HepG2 (cell line): ENCODE data around the gene SRSF1. TPM values are rescaled to one million over a fixed set of nuclear protein-coding genes. Genes with fewer than 3 reads are reported as not detected.

Experiments used
- AKAP8 ChIP-seq: sonication (generic); formaldehyde crosslinking; IDR thresholded peaks from 2 replicates; pipeline ENCODE4 v1.5.1; 2020; ENCODE audit warnings: mild to moderate bottlenecking, missing genetic modification reagents
- BCL6 ChIP-seq: IDR thresholded peaks from 2 replicates; pipeline ENCODE4 v1.6.1; 2016; ENCODE audit warnings: missing genetic modification reagents, missing compliant biosample characterization
- CREBL2 ChIP-seq: sonication (generic); formaldehyde crosslinking; IDR thresholded peaks from 2 replicates; pipeline ENCODE4 v1.8.1; 2023; ENCODE audit warnings: missing genetic modification reagents, mild to moderate bottlenecking, borderline replicate concordance
- DNMT3B ChIP-seq: conservative IDR thresholded peaks from 2 replicates; pipeline ENCODE4 v1.6.1; 2016; ENCODE audit warnings: missing biosample characterization, control low read depth
- HIC2 ChIP-seq: sonication (generic); formaldehyde crosslinking; IDR thresholded peaks from 2 replicates; pipeline ENCODE4 v1.9.0; 2022; ENCODE audit warnings: low read depth, missing genetic modification reagents
- HNRNPL ChIP-seq: fragments of 200-400 bp; formaldehyde crosslinking; IDR thresholded peaks from 2 replicates; pipeline ENCODE4 v1.6.1; 2017; ENCODE audit warnings: mild to moderate bottlenecking, low read depth, low read length
- MNT ChIP-seq: fragments of 450-650 bp; IDR thresholded peaks from 2 replicates; pipeline ENCODE4 v1.6.1; 2016
- PAX8 ChIP-seq: sonication (generic); formaldehyde crosslinking; IDR thresholded peaks from 2 replicates; pipeline ENCODE4 v1.8.0; 2022; ENCODE audit warnings: mild to moderate bottlenecking, missing genetic modification reagents, borderline replicate concordance
- PBX3 ChIP-seq: sonication (generic); formaldehyde crosslinking; IDR thresholded peaks from 2 replicates; pipeline ENCODE4 v1.8.1; 2023; ENCODE audit warnings: missing genetic modification reagents, inconsistent platforms, borderline replicate concordance
- SAP130 ChIP-seq: IDR thresholded peaks from 2 replicates; pipeline ENCODE4 v1.6.1; 2016; ENCODE audit warnings: low read depth
- SMAD9 ChIP-seq: sonication (generic); formaldehyde crosslinking; IDR thresholded peaks from 2 replicates; pipeline ENCODE4 v1.5.1; 2020; ENCODE audit warnings: mild to moderate bottlenecking, missing genetic modification reagents
- ZKSCAN5 ChIP-seq: sonication (generic); formaldehyde crosslinking; IDR thresholded peaks from 2 replicates; pipeline ENCODE4 v1.5.1; 2020; ENCODE audit warnings: mild to moderate bottlenecking, missing genetic modification reagents
- ZNF136 ChIP-seq: sonication (generic); formaldehyde crosslinking; IDR thresholded peaks from 2 replicates; pipeline ENCODE4 v1.8.1; 2022; ENCODE audit warnings: low read depth, mild to moderate bottlenecking, moderate library complexity, missing genetic modification reagents
- ZNF264 ChIP-seq: sonication (generic); formaldehyde crosslinking; IDR thresholded peaks from 2 replicates; pipeline ENCODE4 v1.4.0; 2020; ENCODE audit warnings: missing genetic modification reagents
- ZNF446 ChIP-seq: sonication (generic); formaldehyde crosslinking; IDR thresholded peaks from 2 replicates; pipeline ENCODE4 v1.5.0; 2020; ENCODE audit warnings: mild to moderate bottlenecking, missing genetic modification reagents
- polyA plus RNA-seq, 8 experiments: library from polyadenylated mRNA; depleted of rRNA in 3 of 8; stranded (reverse) in 7 of 8; unstranded in 1 of 8; fragments of >200 nt; fragmentation: Illumina TruSeq in 4 of 8; extraction: Trizol in 4 of 8; gene quantifications; 2 replicates each; pipeline versions ENCODE4 v1.2.1 to v1.2.3, GENCODE V29; 2011 to 2016; ENCODE audit warnings: low read depth in 4 of 8, missing spikeins in 1 of 8, mixed read lengths in 1 of 8; ENCODE audit not compliant: insufficient read depth in 1 of 8
- total RNA-seq, 5 experiments: library from RNA; depleted of rRNA; stranded (reverse); fragments of >200 nt; fragmentation: Illumina TruSeq; extraction: Trizol; gene quantifications; 2 replicates each; pipeline ENCODE4 v1.2.3, GENCODE V29; 2016; ENCODE audit warnings: low read depth in 1 of 5
- TF ChIP-seq, protein P1 (sequence below): sonication (generic); formaldehyde crosslinking; IDR thresholded peaks from 2 replicates; pipeline ENCODE4 v1.5.0; 2020; ENCODE audit warnings: mild to moderate bottlenecking, missing genetic modification reagents
- TF ChIP-seq, protein P2 (sequence below): sonication (generic); formaldehyde crosslinking; IDR thresholded peaks from 2 replicates; pipeline ENCODE4 v1.8.1; 2022; ENCODE audit warnings: low read depth, mild to moderate bottlenecking, missing genetic modification reagents

Gene SRSF1
- total and polyA plus RNA-seq, 2 of the 13 experiments (the other 11 are each of a cell fraction or from before 2014, with no cell fraction given) = 142 to 445 TPM

GRCh38 chr17:58006560-58006923 is 504 bp downstream of the SRSF1 start (continued):
- TF ChIP-seq MNT = peak; percentile 66; the same call in 1 of the 2 replicates
- TF ChIP-seq HNRNPL = 0 out of 2 replicates have a peak, but pooled peaks have one; percentile 28
- TF ChIP-seq ZNF446 = peak; percentile 50; the same call in 1 of the 2 replicates
- TF ChIP-seq ZNF264 (CRISPR knock-in tag) = peak; percentile 25; the same call in 1 of the 2 replicates
- no peak for TF ChIP-seq BCL6
- TF ChIP-seq HIC2 (CRISPR knock-in tag) = peak; percentile 14; the same call in 1 of the 2 replicates
- TF ChIP-seq PBX3 (CRISPR knock-in tag) = 0 out of 2 replicates have a peak, but pooled peaks have one; percentile 8
- 0 out of 2 replicates have a peak, but pooled peaks have one; percentile 15 for TF ChIP-seq SAP130 (CRISPR knock-in tag)
- peak; percentile 49; the same call in 1 of the 2 replicates for TF ChIP-seq AKAP8 (CRISPR knock-in tag)
- TF ChIP-seq ZKSCAN5 = no peak
- TF ChIP-seq SMAD9 (CRISPR knock-in tag) = peak; percentile 70; the same call in 1 of the 2 replicates
- TF ChIP-seq DNMT3B (CRISPR knock-in tag) = peak; percentile 49; the same call in 1 of the 2 replicates
- TF ChIP-seq, protein P1, sequence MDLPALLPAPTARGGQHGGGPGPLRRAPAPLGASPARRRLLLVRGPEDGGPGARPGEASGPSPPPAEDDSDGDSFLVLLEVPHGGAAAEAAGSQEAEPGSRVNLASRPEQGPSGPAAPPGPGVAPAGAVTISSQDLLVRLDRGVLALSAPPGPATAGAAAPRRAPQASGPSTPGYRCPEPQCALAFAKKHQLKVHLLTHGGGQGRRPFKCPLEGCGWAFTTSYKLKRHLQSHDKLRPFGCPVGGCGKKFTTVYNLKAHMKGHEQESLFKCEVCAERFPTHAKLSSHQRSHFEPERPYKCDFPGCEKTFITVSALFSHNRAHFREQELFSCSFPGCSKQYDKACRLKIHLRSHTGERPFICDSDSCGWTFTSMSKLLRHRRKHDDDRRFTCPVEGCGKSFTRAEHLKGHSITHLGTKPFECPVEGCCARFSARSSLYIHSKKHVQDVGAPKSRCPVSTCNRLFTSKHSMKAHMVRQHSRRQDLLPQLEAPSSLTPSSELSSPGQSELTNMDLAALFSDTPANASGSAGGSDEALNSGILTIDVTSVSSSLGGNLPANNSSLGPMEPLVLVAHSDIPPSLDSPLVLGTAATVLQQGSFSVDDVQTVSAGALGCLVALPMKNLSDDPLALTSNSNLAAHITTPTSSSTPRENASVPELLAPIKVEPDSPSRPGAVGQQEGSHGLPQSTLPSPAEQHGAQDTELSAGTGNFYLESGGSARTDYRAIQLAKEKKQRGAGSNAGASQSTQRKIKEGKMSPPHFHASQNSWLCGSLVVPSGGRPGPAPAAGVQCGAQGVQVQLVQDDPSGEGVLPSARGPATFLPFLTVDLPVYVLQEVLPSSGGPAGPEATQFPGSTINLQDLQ (CRISPR knock-in tag) = no peak
- TF ChIP-seq, protein P2, sequence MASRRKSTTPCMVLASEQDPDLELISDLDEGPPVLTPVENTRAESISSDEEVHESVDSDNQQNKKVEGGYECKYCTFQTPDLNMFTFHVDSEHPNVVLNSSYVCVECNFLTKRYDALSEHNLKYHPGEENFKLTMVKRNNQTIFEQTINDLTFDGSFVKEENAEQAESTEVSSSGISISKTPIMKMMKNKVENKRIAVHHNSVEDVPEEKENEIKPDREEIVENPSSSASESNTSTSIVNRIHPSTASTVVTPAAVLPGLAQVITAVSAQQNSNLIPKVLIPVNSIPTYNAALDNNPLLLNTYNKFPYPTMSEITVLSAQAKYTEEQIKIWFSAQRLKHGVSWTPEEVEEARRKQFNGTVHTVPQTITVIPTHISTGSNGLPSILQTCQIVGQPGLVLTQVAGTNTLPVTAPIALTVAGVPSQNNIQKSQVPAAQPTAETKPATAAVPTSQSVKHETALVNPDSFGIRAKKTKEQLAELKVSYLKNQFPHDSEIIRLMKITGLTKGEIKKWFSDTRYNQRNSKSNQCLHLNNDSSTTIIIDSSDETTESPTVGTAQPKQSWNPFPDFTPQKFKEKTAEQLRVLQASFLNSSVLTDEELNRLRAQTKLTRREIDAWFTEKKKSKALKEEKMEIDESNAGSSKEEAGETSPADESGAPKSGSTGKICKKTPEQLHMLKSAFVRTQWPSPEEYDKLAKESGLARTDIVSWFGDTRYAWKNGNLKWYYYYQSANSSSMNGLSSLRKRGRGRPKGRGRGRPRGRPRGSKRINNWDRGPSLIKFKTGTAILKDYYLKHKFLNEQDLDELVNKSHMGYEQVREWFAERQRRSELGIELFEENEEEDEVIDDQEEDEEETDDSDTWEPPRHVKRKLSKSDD (CRISPR knock-in tag) = no peak
- TF ChIP-seq CREBL2 (CRISPR knock-in tag) = 0 out of 2 replicates have a peak, but pooled peaks have one; percentile 12
- TF ChIP-seq ZNF136 (CRISPR knock-in tag) = 0 out of 2 replicates have a peak, but pooled peaks have one; percentile 5
- TF ChIP-seq PAX8 (CRISPR knock-in tag) = no peak
